Motor neuron (in vitro differentiated cells): ENCODE measurements around the gene RB1. TPM values are rescaled to one million over a fixed set of nuclear protein-coding genes. Genes with fewer than 3 reads are reported as not detected.
"Not testable (repeated sequence)": the region's sequence is repeated elsewhere in the genome, so short reads cannot be mapped to it uniquely, and the experiment has no call there.

ENCODE experiments used
- ATAC-seq, 8 experiments: fragments of 200-7000 bp; cut with Tn5 transposase; replicated peaks in 6 of 8; 2 replicates each; pipeline ENCODE4 v1.8.0; 2021; ENCODE audit warnings: mild to moderate bottlenecking in 8 of 8, moderate library complexity in 8 of 8
- H3K27ac ChIP-seq, 2 donors: fragments of 250-450 bp; sonication (Bioruptor Pico); 2 replicates each; pipeline ENCODE4 v1.9.0; 2021; ENCODE audit warnings: antibody characterized with exemption in 2 of 2, mild to moderate bottlenecking in 2 of 2, moderate library complexity in 1 of 2
- H3K4me1 ChIP-seq, 2 donors: fragments of 250-450 bp; sonication (Bioruptor Pico); replicated peaks in 1 of 2; 2 replicates each; pipeline ENCODE4 v1.6.1; 2021; ENCODE audit warnings: antibody characterized with exemption in 2 of 2, mild to moderate bottlenecking in 2 of 2, moderate library complexity in 1 of 2
- H3K4me3 ChIP-seq, 5 donors: fragments of 250-450 bp; sonication (Bioruptor Pico); 2 replicates each; pipeline ENCODE4 v1.9.0; 2021; ENCODE audit warnings: antibody characterized with exemption in 5 of 5, mild to moderate bottlenecking in 5 of 5, moderate library complexity in 4 of 5
- WGBS, 10 experiments: fragments of 450-650 bp; shearing (Covaris generic); methylation state at CpG; one replicate each; pipeline ENCODE4 v1.0.0; 2022; 5-methylcytosine and 5-hydroxymethylcytosine counted together
- in situ Hi-C, 9 experiments: fragments of 400-800 bp; cut with MboI; loops; one replicate each; pipeline ENCODE4 v1.15.0; 2021; ENCODE audit warnings: low sequenced_read_pairs in 9 of 9, low pct_unique_long_range_greater_than_20kb in 2 of 9; ENCODE audit not compliant: unreplicated experiment in 9 of 9
- total RNA-seq, 8 experiments: library from RNA; unstranded; fragments of 300-600 nt; gene quantifications; 2 replicates each; pipeline versions ENCODE4 v1.2.3 to v1.2.4, GENCODE V29; 2022

The RB1 gene
- total RNA-seq, 8 experiments from 2014 or later: 20.1 to 47.5 (median 23.2) TPM

DNA sequence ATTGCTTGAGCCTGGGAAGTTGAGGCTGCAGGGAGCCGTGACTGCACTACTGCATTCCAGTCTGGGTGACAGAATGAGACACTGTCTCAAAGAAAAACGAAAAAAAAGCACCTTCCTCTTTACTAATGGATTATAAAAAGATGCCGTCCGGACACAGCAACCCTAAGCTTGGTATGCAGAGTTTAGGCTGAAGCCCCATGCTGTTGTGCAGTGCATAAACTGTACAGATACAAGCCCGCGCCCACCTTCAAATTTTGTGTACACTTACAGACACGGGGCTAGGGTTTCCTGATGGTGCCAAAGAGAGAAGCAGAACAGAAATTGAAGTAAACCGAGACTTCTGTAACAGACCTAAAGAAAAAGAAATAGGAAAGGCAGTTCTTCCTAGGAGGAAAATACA lies 100.4 kb downstream of the RB1 start:
- 60 to 100% (median 91%) methylated on average over 2 to 8 of the region's 8 CpGs; no CpG with 5 or more reads in 1 of the 10 experiments for WGBS, 10 experiments

DNA sequence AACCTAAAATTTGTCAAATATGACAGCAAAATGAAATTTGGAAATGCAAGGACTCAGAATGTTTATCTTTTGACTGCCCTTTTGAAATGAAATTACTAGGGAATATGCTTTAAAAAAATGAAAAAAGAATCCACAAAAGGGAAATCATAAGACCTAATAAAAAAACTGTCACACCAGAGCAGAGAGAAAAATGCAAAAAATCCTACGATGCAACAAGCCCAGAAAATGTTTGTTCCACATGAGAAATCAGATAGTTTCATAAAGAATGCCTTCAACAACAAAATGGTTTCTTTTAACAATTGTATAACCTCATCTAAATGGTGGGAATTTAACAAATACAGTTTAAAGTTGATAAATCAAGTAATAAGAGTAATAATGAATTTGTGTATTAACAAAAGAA lies 101.4 kb downstream of the RB1 start:
- H3K4me1 ChIP-seq: no peaks in the 10 kb centered on the region
- in situ Hi-C loops: loop anchor here in 1 of 9 experiments (25.0 kb wide), 1 partner anchor 157 kb away; no protein-coding TSS in a partner anchor
- WGBS, 10 experiments: 0 to 100% (median 78%) methylated on average over 1 of the region's 1 CpG
- H3K27ac ChIP-seq: no peak overlapping the region
- H3K4me3 ChIP-seq: no peak overlapping the region
- no peak for ATAC-seq

More for the DNA sequence above, 100.4 kb downstream of the RB1 start:
- in situ Hi-C loops: loop anchor here in 1 of 9 experiments (25.0 kb wide), 1 partner anchor 158 kb away; no protein-coding TSS in a partner anchor
- Histone ChIP-seq H3K27ac (no peak overlapping the region), H3K4me3 (no peak overlapping the region), H3K4me1 (no peaks in the 10 kb centered on the region)
- ATAC-seq: no peak

DNA sequence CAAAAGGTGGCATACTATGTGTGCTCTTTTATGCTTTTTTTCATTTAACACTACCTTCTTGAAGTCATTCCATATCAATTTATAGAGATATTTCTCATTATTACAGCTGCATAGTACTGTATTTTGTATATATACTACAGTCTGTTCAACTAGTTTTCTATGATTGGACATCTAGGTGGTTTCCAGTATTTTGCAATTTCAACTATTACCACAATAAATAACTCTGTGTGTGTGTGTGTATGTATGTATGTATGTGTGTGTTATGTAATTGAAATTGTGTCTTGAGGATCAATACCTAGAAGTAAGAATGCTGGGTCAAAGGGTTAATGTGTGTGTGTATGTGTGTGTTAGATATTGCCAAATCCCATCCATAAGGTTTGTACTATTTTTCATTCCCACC lies 102.3 kb downstream of the RB1 start:
- no peak overlapping the region for H3K27ac ChIP-seq
- no peak for ATAC-seq
- H3K4me1 ChIP-seq: no peaks in the 10 kb centered on the region
- in situ Hi-C loops: loop anchor here in 1 of 9 experiments (25.0 kb wide), 1 partner anchor 156 kb away; no protein-coding TSS in a partner anchor
- no peak overlapping the region for H3K4me3 ChIP-seq

- no peak for ATAC-seq
- no peak overlapping the region for H3K27ac ChIP-seq
- peaks cover 0 to 3% of the 10 kb centered on the region in 2 donors for H3K4me1 ChIP-seq
- H3K4me3 ChIP-seq: no peak overlapping the region
- in situ Hi-C loops: loop anchor here in 1 of 9 experiments (25.0 kb wide), 1 partner anchor 152 kb away; no protein-coding TSS in a partner anchor
- 55 to 94% (median 78%) methylated on average over 2 to 5 of the region's 5 CpGs; no CpG with 5 or more reads in 1 of the 10 experiments for WGBS, 10 experiments
Measured at GRCh38 chr13:48410199-48410598, 106.6 kb downstream of the RB1 start.

- H3K4me3 ChIP-seq: peak overlapping the region; percentile 16 to 36 (median 32)
- 0 to 50% (median 0%) methylated on average over 1 of the region's 1 CpG for WGBS, 10 experiments
Measured at GRCh38 chr13:48411147-48411794, 107.7 kb downstream of the RB1 start.

DNA sequence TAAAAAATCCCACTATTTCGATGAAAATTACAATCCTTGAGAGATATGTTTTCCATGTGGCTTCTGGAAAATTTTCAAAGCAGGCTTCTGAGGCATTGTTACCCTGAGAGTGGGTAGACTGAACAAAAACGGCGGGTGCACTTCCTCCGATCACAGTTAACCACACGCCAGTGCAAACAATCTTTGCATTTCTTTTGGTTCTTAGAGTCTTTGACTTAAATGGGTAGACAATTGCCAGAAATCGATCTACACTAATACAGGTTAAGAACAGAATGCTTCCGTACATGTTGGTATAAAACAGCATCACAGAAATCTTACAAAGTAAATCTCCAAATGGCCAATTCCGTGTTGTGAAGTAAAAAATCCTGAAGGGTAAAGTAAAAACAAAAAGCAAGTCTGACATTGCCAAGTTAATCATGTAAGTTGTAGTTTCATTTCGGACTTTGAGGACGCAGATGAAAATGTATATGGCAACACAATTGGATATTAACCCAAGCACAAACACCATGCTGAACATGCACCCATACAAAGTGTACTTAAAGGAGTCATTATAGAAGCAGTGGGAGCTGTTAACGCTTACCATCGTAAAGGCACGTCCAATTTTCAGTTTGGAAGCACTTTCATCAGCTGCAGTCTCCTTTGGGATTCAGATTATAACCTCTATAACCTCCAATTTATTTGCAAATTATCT lies 108.4 kb downstream of the RB1 start:
- H3K27ac ChIP-seq: no peak overlapping the region
- in situ Hi-C loops: loop anchor here in 1 of 9 experiments (25.0 kb wide), 1 partner anchor 150 kb away; no protein-coding TSS in a partner anchor
- peak in 6 of 8 experiments; percentile 32 to 75 (median 50) for ATAC-seq
- peaks cover 0 to 3% of the 10 kb centered on the region in 2 donors for H3K4me1 ChIP-seq
- 0 to 56% (median 6%) methylated on average over 2 to 13 of the region's 13 CpGs for WGBS, 10 experiments
- peak overlapping the region; percentile 16 to 36 (median 32) for H3K4me3 ChIP-seq

More at GRCh38 chr13:48411147-48411794, 107.7 kb downstream of the RB1 start:
- in situ Hi-C loops: loop anchor here in 1 of 9 experiments (25.0 kb wide), 1 partner anchor 151 kb away; no protein-coding TSS in a partner anchor
- H3K27ac ChIP-seq: no peak overlapping the region
- ATAC-seq: peak in 4 of 8 experiments; percentile 19 to 39 (median 32)
- peaks cover 0 to 3% of the 10 kb centered on the region in 2 donors for H3K4me1 ChIP-seq

DNA sequence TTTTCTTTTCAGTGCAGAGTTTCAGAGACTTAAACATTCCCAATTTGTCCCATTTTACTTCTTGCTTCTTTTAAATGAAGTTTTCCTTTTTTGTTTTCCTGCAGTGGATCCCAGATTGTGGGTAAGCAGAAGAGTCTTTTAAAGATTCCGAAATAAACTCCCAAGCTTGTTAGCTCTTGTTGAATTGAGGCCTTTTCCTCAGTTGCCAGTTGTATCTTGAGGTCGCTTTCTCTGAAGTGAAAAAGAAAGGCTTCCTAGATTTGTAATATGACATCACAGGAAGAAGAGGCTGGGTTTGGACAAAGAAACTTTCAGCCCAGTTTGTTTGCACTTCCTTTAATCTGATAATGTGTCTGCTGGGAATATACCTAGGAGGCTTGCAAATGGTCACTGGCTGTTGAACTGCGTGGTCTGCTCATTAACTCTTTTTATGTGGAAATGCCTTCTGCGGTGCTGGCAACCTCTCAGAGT lies 109.4 kb downstream of the RB1 start, which contains the start of gene LPAR6:
Gene LPAR6, minus strand, starts transcription at position 233 of the 471 bp plus-strand sequence. CDS start 690 bp downstream, outside the sequence.
- Histone ChIP-seq H3K27ac (no peak within 1 kb of the TSS), H3K4me1 (peaks cover 0 to 3% of the 10 kb centered on the region in 2 donors), H3K4me3 (peak within 1 kb of the TSS; percentile 16 to 36 (median 32))
- in situ Hi-C loops: loop anchor here in 1 of 9 experiments (25.0 kb wide), 1 partner anchor 149 kb away; no protein-coding TSS in a partner anchor
- WGBS, 10 experiments: 0 to 40% (median 12%) methylated on average over 1 to 4 of the region's 4 CpGs
- peak; percentile 45 to 93 (median 74) for ATAC-seq

GRCh38 chr13:48414501-48414900 lies 111.0 kb downstream of the RB1 start:
- in situ Hi-C loops: loop anchor here in 1 of 9 experiments (25.0 kb wide), 1 partner anchor 148 kb away; no protein-coding TSS in a partner anchor
- no peak for ATAC-seq
- Histone ChIP-seq H3K4me3 (no peak overlapping the region), H3K4me1 (peaks cover 0 to 3% of the 10 kb centered on the region in 2 donors), H3K27ac (no peak overlapping the region)

DNA sequence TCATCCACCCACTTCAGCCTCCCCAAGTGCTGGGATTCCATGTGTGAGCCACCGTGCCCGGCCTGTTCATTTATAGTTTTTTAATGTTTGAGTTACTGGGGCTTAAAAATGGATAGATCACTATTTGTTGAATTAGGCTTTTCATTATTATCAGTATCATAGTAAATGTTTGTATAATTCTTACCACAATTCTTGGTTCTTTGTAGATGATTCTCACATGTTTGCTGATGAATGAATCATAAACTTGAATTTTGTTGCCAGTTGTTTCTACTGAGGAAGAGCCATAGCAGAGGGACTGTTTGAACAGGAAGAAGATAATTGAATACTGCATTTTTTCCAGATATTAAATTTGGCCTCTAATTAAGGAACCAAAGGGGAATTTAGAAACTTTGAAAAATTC lies 112.0 kb downstream of the RB1 start:
- no peak overlapping the region for H3K4me3 ChIP-seq
- H3K27ac ChIP-seq: no peak overlapping the region
- peaks cover 0 to 3% of the 10 kb centered on the region in 2 donors for H3K4me1 ChIP-seq
- no peak for ATAC-seq
- 44 to 100% (median 94%) methylated on average over 2 of the region's 2 CpGs; no CpG with 5 or more reads in 5 of the 10 experiments for WGBS, 10 experiments
- in situ Hi-C loops: loop anchor here in 1 of 9 experiments (25.0 kb wide), 1 partner anchor 147 kb away; no protein-coding TSS in a partner anchor

- WGBS, 10 experiments: 88 to 100% (median 100%) methylated on average over 1 to 2 of the region's 5 CpGs; no CpG with 5 or more reads in 7 of the 10 experiments
- in situ Hi-C loops: loop anchor here in 1 of 9 experiments (25.0 kb wide), 1 partner anchor 140 kb away; no protein-coding TSS in a partner anchor
Measured at GRCh38 chr13:48422003-48422402, 118.5 kb downstream of the RB1 start.

DNA sequence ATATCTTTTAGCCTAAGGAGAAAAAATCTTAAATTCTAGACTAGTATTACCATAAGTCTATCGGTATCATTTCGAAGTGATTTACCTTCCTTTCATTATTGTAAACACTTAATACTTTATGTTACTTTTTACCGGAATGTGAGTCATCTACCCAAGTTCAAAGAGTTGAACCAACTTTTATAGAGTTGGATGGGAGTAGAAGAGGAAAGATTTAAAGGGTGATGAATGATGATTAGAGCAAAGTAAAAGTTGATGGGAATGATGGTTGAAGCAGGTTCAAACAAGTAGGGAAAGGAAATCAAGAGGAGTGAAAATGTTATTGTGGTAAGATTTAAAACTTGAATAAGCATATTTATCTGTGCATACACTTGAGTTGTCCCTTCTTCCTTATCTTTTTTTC lies 120.7 kb downstream of the RB1 start:
- ATAC-seq: no peak
- in situ Hi-C loops: loop anchor here in 1 of 9 experiments (25.0 kb wide), 1 partner anchor 138 kb away; no protein-coding TSS in a partner anchor
- H3K4me1 ChIP-seq: no peaks in the 10 kb centered on the region

More at GRCh38 chr13:48422003-48422402, 118.5 kb downstream of the RB1 start:
- not testable (repeated sequence) for H3K27ac ChIP-seq, H3K4me3 ChIP-seq, H3K4me1 ChIP-seq, ATAC-seq

DNA sequence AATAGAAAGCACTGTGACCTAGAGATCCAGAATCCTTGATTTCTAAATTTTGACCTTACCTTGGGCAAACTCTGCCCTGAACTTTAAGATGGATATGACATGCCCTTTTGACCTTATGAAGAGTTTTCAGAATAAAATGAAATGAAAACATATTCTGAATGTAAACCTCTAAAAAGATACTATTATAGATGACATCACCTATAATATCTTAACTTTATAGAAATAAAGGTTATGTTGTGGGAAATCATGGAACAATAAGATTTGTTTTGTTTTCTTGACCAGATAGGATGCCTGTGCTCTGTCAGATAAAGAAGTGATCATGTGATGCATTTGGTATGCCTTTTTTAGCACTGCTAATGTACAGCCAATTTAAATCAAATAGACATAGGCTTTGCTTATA lies 122.5 kb downstream of the RB1 start:
- ATAC-seq: no peak
- Histone ChIP-seq H3K4me3 (no peak overlapping the region), H3K27ac (no peak overlapping the region), H3K4me1 (no peaks in the 10 kb centered on the region)
- in situ Hi-C loops: no loop called here

More for the DNA sequence above, 120.7 kb downstream of the RB1 start:
- Histone ChIP-seq H3K27ac (no peak overlapping the region), H3K4me3 (no peak overlapping the region)
- 83 to 100% (median 98%) methylated on average over 1 to 3 of the region's 3 CpGs for WGBS, 10 experiments
